Activated gamma-delta T cell treated with anti-CD3 and anti-CD28 coated beads, Interleukin-2, amount 50 U/mL, for 16 hours (primary cell): ENCODE results near the gene RPA3.
"Not testable (repeated sequence)": the region's sequence is repeated elsewhere in the genome, so short reads cannot be mapped to it uniquely, and the experiment has no call there.

Source experiments
- DNase-seq: peaks from one replicate; pipeline ENCODE4 v3.0.0-alpha.2; 2020; ENCODE audit warnings: low read depth

RPA3 gene

GRCh38 chr7:7694542-7694941 is 23.9 kb downstream of the RPA3 start:
- no peak for DNase-seq

DNA sequence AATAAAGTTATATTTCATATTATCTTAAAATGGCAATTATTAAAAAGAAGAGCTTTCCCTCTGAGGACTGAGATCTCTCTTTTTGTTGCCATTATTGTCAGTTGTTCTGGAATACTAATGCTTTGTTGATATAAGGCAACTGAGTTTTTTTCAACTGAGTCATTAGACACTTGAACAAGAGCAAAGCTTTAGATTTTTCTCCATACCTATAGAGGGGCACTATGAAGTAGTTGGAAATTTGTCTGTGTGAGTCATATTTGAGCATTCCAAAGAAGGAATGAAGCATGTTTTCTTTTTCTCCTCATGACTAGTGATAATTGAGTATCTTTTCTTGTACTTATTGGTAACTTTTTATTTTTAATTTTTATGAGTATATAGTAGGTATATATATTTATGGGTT is 24.5 kb downstream of the RPA3 start:
- DNase-seq = no peak

DNA sequence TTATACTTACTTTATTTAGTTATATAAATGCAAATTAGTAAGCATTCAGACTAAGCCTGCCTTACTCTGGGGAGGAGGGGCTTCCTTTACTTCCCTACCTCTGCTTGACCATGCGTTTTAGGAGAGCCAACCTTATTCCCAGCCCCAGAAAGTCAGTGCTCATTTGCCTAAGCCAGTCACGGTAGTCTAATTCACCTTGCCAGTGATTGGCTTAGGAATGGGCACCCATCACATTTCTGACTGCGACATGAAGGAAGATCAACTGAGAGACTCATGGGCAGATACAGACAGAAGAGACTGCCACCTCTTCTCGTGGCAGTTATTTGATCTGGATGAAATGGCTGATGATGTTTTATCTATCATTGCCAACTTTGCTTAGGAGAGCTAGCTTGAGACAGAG is 29.5 kb downstream of the RPA3 start:
- no peak for DNase-seq

GRCh38 chr7:7688310-7688709 is 30.1 kb downstream of the RPA3 start:
- no peak for DNase-seq

- no peak for DNase-seq
Measured at GRCh38 chr7:7687800-7688199, 30.6 kb downstream of the RPA3 start.

DNA sequence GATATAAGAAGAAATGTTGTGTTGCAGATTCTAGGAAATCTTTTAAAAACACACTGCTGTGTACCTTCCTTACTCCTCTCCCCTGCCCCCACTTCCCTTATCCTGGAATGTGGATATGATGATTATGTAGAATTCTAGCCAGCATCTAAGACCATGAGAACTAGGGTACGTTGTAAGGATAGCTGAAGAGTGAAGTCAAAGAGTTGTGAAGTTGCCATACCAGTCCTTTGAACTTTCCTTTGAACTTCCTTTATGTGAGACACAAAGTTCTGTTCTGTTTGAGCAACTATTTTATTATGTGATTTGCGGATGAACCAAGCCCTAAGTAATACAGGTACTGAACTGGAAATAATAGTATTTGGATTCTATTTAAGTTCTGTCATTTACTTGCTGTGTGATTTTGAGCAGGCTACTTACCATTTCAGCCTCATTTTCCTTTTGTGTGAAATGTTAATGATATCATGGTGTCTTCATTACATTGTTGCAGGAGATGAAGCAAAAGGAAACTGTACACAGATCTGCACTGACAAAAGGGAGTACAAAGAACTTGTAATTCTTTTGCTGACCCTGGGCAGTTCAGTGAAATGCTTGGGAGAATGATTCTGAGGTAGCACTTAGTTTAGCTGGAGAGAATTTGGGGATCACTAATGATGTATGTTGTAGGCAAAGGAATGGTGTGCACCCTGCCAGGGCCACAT is 31.4 kb downstream of the RPA3 start:
- DNase-seq = no peak

GRCh38 chr7:7682861-7683260 is 35.5 kb downstream of the RPA3 start:
- DNase-seq = no peak

DNA sequence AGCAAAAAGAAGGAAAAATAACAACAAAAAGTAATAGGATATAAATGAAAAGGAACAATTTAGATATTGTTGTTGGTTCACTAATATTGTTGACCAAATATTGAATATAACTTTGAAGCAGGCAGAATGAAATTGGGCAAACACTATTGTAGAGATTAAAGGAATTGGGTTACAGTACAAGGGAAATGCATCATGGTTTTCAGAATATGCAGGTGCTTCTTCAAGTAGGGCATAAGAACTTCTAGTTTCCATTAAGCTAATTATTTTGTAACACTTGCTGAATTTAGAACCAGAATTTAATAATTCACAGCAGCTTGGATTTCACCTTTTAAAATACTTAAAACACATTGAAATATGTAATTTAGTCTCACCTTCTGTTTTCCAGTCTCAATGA is 36.5 kb downstream of the RPA3 start:
- DNase-seq = no peak

DNA sequence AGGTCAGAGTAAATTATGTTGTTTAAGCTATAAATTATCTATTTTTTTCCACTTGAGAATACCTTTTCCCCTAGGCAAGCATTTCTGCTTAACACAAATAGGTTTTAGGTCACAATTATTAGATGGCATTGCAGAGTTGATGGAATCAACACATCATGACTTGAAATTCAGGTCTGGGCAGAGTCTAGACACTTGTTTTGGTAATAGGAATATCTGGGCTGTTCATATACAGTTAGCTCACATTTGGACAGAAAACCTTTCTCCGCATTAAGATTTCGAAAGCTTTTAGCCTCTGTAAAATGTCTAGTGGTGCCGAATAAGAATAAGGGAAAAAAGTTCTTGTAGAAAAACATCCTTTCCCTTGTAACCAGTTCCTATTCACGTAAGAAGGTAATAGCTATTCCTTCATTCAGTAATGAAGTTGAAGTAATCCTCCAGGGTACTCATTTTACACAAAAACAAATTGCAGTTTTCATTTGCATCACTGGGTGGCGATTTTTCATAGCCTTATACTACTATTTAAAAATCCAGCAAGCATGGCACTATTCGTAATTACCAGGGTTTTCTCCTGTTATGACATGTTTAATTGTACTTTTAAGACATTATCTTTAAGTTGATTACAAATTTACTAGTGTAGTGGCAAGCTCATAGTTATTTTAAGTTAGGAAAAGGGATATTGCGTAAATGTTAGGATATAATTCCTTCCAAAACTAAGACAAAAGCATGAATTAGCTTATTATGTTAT is 37.0 kb downstream of the RPA3 start:
- peak; percentile 18 for DNase-seq

GRCh38 chr7:7679640-7680039 is 38.8 kb downstream of the RPA3 start:
- DNase-seq = not testable (repeated sequence)

GRCh38 chr7:7675686-7676085 is 42.7 kb downstream of the RPA3 start:
- DNase-seq = no peak

GRCh38 chr7:7673240-7673550 is 45.2 kb downstream of the RPA3 start:
- no peak for DNase-seq

GRCh38 chr7:7672545-7673239 is 45.7 kb downstream of the RPA3 start:
- no peak for DNase-seq

DNA sequence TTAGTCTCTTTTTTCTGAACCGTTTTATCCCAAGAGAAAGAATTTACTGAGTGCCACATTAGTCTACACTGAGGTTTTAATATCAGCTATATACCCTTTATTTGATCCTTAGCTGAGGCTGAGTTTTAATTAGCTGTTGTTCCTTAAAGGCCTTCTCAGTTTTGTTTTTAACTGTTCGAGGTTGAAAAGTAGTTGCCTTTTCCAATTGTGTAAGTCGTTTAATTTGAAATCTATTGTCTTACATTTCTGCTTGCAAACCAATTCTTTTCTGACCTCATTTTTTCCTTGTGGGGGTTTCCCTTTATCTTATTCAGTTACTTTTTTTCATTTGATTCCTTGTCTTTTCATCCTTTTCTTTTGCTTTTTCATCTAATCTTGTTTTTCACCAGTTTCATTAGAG is 47.0 kb downstream of the RPA3 start:
- no peak for DNase-seq

GRCh38 chr7:7670490-7670889 is 47.9 kb downstream of the RPA3 start:
- DNase-seq = no peak

- no peak for DNase-seq
Measured at GRCh38 chr7:7668706-7669105, 49.7 kb downstream of the RPA3 start.

- DNase-seq = no peak
Measured at GRCh38 chr7:7667187-7667586, 51.2 kb downstream of the RPA3 start.

DNA sequence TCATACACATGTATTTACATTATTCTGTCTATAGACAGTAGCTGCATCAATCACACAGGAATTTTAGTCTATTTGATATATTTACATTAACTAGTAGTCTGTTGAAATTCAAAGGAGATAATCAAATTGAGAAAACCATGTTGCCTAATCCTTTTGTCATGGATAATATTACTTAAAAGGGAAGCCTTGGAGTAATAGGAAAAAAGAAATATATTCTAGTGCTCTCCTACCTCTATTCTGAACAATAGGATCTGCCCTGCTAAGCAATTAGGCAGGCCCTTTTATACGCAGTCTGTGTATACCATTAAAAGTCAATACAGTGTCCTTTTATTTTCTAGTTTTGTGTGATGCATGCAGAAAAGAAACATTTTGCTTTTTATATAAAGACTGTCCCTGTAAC is 53.4 kb downstream of the RPA3 start:
- no peak for DNase-seq

DNA sequence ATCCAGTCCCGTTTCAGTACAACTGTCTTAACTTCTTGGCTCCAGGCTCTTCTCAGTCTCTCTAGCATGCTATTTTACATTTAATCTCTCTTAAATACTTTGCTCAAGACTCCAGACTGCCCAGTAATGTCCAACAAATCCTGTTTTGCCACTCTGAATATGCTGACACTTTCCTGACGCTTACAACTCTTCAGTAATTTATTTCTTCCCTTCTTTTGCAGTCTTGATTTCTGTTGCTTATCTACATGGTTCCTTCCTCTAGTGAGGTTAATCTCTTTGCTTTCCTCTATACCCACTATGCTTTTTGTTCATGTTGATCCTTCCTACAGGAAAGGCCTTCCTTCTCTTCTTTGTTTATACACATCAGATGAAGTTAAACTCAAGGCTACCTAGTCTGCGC is 54.1 kb downstream of the RPA3 start:
- no peak for DNase-seq

DNA sequence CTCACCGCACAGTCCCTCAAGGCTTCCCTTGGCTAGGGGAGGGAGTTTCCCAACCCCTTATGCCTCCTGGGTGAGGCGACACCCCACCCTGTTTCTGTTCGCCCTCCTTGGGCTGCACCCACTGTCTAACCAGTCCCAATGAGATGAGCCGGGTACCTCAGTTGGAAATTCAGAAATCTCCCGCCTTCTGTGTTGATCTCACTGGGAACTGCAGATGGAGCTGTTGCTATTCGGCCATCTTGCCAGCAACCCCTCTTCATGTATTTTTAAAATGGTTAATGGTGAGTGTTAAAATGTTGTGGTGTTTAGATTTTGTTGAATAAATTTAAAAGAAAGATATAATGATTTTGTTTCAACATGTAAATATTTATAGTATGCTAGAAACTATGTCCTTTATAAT is 55.9 kb downstream of the RPA3 start:
- no peak for DNase-seq

- DNase-seq = not testable (repeated sequence)
Measured at GRCh38 chr7:7656459-7656858, 61.9 kb downstream of the RPA3 start.

- DNase-seq = no peak
Measured at GRCh38 chr7:7654964-7655715, 63.3 kb downstream of the RPA3 start.
